GM19455 (cell line): ENCODE results near the gene DNAJB7.
"Not testable (repeated sequence)": the region's sequence is repeated elsewhere in the genome, so short reads cannot be mapped to it uniquely, and the experiment has no call there.

ENCODE experiments used
- ATAC-seq: cut with Tn5 transposase; IDR thresholded peaks from one replicate; pipeline ENCODE4 v1.9.1; 2021; ENCODE audit not compliant: unreplicated experiment

Gene DNAJB7

DNA sequence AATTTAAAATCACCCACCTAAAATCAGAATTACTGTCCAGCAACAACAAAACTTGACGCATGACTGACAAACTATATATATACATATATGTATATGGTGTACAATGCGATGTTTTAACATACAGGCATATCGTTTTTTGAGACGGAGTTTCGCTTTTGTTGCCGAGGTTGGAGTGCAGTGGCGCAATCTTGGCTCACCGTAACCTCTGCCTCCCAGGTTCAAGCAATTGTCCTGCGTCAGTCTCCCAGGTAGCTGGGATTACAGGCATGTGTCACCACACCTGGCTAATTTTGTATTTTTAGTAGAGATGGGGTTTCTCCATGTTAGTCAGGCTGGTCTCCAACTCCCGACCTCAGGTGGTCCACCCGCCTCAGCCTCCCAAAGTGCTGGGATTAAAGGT lies 16.1 kb downstream of the DNAJB7 start:
- ATAC-seq: not testable (repeated sequence)

DNA sequence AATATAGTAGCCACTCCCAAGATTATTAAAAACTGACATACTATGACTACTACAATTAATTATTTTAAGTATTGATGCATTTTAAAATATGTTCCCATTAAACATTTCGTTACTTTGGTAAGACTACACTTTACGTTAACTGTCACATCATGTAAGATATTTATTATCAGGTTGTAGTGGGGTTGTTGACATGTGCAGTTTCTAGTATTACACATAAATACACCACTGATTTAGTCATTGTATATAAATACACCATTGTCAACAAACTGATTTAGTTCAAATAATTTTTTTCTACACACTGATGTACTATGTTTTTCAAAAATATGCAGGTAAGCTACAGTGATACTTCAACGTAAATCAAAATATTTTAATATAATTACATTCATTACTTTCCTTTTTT lies 17.0 kb downstream of the DNAJB7 start:
- ATAC-seq: no peak

DNA sequence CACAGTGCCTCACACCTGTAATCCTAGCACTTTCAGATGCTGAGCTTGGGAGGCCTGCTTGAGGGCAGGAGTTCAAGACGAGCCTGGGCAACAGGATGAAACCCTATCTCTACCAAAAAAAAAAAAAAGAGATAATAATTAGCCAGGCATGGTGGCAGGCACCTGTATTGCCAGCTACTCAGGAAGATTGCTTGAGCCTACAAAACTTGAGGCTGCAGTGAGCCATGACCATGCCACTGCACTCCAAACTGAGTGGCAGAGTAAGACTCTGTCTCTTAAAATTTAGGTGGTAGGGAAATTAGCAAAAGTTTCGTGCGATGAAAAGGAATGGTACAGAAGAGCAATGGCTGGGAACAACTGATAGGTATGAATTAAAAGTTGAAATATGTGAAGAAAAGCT lies 23.4 kb downstream of the DNAJB7 start:
- ATAC-seq: no peak

DNA sequence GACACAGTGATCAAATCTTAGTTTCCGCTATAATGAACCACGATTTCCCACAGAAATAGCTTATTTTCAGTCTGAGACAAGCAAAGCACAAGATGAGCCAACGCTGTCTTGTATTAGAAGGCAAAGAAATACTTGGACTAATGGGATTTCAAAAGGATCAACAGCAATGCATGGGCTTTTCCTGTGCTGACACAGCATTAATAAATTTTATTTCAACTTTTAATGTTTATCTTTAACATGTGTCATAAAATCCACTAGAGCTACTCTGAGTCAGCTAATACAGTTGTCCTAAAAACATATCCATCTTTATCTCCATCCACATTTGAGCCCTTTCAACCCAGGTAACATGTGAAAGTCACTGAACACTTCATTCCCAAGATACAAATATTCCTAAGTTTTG lies 27.3 kb downstream of the DNAJB7 start:
- no peak for ATAC-seq

DNA sequence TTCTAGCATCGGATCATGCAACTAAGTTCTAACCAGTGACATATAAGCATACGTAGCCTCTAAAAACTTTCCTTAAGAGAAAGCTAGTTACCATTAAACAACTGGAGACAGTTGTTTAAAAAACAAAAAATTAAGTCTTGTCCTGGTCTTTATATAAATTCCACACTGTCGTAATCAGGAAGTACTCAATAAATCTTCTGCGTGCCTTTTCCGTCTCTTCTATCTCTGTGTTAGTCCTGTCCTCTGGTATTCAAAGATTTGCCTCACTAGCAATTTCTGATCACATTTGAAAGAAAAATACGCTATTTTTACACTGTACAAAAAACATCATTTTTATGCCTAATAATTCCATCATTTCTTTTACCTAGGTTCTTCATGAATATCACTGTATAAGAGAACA lies 32.8 kb downstream of the DNAJB7 start:
- no peak for ATAC-seq

DNA sequence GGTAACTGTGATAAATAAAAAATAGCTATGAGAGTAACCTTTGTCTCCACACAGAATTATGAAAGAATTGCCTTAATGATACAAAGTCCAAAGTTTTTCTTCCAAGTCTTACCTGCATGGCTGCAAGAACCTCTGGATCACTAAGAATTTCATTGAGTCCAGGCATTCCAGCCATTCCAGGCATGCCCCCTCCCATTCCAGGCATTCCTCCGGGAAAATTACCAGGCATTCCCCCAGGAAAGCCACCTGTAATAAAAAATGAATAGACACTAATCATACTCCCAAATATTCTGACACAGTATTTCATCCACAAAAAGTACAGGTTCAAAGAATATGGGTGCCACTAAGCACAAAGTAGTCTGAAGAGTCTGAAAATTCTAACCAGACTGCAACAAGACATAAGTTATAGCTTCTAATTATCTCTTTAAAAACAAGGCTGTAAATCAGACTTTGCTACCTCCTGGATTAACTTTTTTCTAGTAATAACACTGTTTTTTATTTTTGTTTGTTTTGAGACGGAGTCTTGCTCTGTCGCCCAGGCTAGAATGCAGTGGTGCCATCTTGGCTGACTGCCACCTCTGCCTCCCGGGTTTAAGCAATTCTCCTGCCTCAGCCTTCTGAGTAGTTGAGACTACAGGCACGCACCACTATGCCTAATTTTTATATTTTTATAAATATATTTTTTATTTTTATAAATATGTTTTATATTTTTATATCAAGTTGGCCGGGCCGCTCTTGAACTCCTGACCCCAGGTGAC lies 34.8 kb downstream of the DNAJB7 start:
- no peak for ATAC-seq

DNA sequence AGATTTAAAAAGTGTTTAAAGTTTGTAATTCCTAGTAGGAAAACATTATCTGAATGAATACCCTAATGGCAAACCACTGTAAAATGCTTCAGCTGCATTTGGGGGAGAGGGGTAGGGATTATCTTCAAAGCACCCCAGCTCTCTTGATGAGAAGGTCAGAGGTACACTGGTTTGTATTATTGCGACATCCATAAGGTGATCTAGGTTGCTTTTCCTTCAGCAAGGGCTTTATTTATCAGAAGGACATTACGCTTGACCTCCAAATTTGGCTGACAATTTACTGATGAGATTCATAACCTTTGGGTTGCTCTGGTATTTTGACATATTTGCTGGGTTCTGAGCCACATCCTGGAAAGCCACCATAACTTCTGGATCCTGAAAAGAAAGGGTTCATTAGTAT lies 35.6 kb downstream of the DNAJB7 start:
- ATAC-seq: not testable (repeated sequence)

DNA sequence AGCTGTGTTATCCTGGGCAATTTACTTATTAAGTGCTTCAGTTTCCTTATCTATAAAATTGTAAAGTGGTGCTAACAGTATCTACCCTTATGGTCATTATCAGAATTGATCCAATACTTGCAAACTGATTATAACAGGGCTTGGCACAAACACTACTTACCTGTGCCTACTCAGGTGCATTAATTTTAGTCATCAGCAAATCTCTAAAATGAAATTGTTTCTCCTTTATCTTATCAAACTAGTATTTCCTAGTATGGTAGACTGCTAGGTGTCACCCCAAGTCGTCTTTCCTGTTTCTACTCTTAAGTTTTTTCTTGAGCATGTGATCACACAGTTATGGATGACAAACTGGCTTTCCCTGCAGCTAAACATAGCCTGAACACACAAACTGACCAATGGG lies 38.5 kb downstream of the DNAJB7 start:
- no peak for ATAC-seq

DNA sequence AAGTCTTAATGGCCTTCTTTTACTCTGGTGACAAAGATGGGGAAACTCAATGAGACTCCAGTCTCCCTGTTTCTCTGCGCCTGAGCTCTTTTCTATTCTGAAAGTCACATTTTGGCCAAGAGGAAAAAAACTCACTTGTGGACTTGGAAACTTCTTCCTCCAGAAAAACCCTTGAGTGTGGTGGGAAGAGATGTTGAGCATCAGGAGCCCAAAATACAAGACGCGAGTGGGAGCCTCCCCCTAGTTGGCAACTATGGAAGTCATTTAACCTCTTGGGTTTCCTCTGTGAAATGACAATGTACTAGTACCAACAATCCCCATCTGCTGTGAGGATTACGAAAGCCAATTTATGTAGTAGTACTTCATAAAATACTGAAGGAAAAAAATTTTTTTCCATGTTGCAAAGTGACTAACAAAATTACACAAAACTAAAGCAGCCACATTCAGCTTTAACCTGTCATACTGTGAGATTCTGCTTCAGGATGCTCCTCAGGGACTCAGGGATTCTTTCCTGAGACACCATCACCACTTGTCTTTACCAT lies 42.2 kb downstream of the DNAJB7 start:
- ATAC-seq: no peak

DNA sequence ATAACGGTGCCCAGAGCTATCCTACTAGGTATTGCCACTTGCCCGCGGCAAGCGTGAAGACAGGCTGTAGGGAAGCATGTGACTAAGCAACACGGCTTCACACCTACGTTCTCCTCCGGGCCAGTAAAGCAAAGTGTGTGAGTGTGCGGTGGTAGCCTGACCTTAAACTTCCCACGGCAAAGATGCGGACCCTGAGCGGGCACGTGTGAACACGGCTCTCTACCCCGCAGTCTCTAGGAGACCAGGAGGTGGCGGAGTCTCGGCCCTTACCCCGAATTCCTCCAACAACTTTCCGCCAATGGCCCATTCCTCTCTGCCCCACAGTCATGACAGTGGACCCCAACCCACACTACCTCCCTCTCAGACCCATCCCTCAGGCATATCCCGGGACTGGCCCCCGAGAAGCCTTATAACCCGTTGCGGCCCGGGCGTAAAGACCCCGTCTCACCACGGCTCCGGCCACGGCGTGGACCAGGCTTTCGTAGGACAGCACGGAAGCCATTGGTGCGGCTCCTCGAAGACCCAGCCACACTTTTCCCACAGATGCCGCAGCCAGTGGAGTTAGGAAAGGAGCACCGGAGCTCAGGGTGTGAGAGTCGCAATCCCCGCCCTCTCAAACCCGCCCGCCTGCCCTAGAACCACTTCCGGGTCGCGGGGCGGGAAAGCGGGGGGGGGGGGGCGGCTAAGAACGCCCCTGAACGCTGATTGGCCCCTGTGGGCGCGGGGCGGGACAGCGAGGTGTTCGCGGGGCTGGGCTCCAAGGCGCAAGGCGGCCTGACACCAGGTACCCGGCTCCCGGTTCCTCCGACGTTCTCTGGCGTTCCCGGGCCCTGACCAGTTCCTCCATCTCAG lies 42.9 kb downstream of the DNAJB7 start, which contains the start of gene SLC25A17:
TSS of gene SLC25A17 (minus strand) at position 600 of the 852 bp plus-strand sequence. CDS start at position 502, 98 bp downstream.
- peak; percentile 73 for ATAC-seq

DNA sequence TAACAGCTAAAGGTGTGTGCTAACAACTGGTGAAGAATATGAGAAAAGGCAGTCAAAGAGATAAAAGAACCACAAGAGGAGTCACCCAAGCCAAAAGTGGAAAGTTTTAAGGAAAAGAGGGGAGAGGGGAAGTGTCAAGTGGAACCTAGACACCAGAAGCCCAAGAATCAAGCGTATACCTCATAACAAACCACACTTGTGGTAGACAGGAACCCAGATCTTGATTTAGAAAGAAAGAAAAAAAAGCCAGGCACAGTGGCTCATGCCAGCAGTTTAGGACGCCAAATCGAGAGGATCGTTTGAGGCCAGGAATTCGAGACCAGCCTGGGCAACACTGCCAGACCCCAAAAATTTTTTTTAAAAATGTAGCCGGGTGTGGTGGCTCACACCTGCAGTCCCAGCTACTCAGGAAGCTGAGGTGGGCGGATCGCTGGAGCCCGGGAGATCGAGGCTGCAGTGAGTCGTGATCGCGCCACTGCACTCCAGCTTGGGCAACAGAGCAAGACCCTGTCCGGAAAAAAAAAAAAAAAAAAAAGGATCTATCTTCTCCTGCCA lies 43.6 kb downstream of the DNAJB7 start:
- peak; percentile 24 for ATAC-seq

DNA sequence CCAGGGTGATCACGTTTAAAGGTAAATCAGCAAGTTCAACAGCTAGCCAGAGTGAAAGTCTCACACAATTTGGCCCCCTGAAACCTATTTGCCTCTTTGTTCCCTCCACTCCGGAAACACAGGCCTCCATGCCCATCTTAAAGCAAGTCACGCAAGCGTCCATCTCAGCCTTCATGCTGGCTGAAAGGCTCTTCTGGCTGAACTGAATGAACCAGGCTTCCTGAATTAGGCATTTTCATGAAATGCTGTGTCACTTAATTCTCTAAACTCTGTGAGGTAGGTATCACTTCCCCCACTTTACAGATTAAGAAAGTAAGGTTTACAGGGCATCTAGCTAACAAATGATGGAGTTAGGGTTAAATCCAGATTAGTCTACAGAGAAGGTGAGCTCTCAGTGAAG lies 44.2 kb downstream of the DNAJB7 start:
- ATAC-seq: no peak

DNA sequence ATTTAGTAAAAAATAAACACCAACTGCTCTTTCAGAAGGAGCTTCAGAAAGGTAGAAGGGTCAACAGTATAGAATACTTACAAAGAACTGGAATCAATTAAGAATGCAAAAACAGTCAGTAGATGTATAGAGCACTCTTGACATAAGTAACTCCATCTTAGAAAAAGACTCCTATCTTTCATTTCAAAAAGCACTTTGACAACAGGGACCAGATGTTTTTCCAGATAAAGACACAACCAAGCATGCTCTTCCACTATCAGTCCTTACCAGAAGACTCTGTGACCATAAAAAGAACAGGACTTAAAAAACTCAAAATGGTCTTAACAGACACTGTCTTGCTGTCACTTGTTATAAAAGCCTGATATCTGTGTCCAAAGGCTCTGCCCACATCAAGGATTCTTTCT lies 48.0 kb downstream of the DNAJB7 start:
- no peak for ATAC-seq
